ENCODE results near the gene RPL3.

- TF ChIP-seq CTCF (IDR thresholded peaks at IDR 0.05), result no peak
- TF ChIP-seq EZH2 (IDR thresholded peaks at IDR 0.05; ENCODE audit: borderline replicate concordance, insufficient read depth, low read depth, low read length, poor library complexity, severe bottlenecking), result no peak
Observed at GRCh38 chr22:39327995-39328754, 8.8 kb upstream of the RPL3 start.

Measured in B cell (primary cell).